Endothelial cell of umbilical vein (primary cell): ENCODE data around the gene NLE1. TPM values are rescaled to one million over a fixed set of nuclear protein-coding genes. Genes with fewer than 3 reads are reported as not detected.

ENCODE experiments used
- polyA plus RNA-seq, 4 experiments: library from polyadenylated mRNA; depleted of rRNA in 3 of 4; stranded (reverse) in 3 of 4; unstranded in 1 of 4; fragments of >200 nt; gene quantifications; 2 replicates each; pipeline versions ENCODE4 v1.2.1 to v1.2.3, GENCODE V29; 2011 to 2012; ENCODE audit warnings: missing spikeins in 1 of 4
- small RNA-seq: library from RNA; depleted of rRNA; stranded (forward); fragments of <200 nt; gene quantifications from one replicate; pipeline ENCODE3, GENCODE V24; 2012; ENCODE audit warnings: low replicate concordance, low read depth; ENCODE audit not compliant: insufficient read depth, insufficient read length
- total RNA-seq: library from RNA; stranded (reverse); gene quantifications from 2 replicates; pipeline ENCODE4 v1.2.3, GENCODE V29; 2021

Gene NLE1
- total and polyA plus RNA-seq, 2 donors (not counting 3 experiments of a cell fraction or from before 2014, with no cell fraction given): 19.1 to 22.8 TPM

Small RNAs within 50 kb of the gene (small RNA-seq; reads per million reads assigned to genes)
- gene RNU6-840P: not detected

Other genes starting within 250 kb of the NLE1 start
- gene CCT6B, start 180.8 kb downstream of the NLE1 start, total RNA-seq: 0.78 and 1.6 TPM in 2 replicates
- 0.35 and 0.37 TPM in 2 replicates for gene CCT6B, start 180.8 kb downstream of the NLE1 start, polyA plus RNA-seq
- 13.9 and 15.0 TPM in 2 replicates for gene ZNF830, start 180.8 kb downstream of the NLE1 start, total RNA-seq
- gene ZNF830, start 180.8 kb downstream of the NLE1 start, polyA plus RNA-seq: 2.2 and 3.1 TPM in 2 replicates
- 35.3 and 39.7 TPM in 2 replicates for gene LIG3, start 161.8 kb downstream of the NLE1 start, total RNA-seq
- gene LIG3, start 161.8 kb downstream of the NLE1 start, polyA plus RNA-seq: 23.0 and 25.8 TPM in 2 replicates
- 14.1 and 14.2 TPM in 2 replicates for gene RFFL, start 78.6 kb downstream of the NLE1 start, total RNA-seq
- 6.6 and 7.0 TPM in 2 replicates for gene RFFL, start 78.6 kb downstream of the NLE1 start, polyA plus RNA-seq
- 19.6 and 27.9 TPM in 2 replicates for gene RAD51D, start 22.4 kb downstream of the NLE1 start, total RNA-seq
- 14.9 and 15.5 TPM in 2 replicates for gene RAD51D, start 22.4 kb downstream of the NLE1 start, polyA plus RNA-seq
- not detected in 2 replicates for gene FNDC8, start 20.7 kb downstream of the NLE1 start, total RNA-seq
- not detected in 2 replicates for gene FNDC8, start 20.7 kb downstream of the NLE1 start, polyA plus RNA-seq
- not detected in 2 replicates for gene UNC45B, start 5.5 kb upstream of the NLE1 start, total RNA-seq
- gene UNC45B, start 5.5 kb upstream of the NLE1 start, polyA plus RNA-seq: not detected in 2 replicates
- gene SLC35G3, start 52.1 kb upstream of the NLE1 start, total RNA-seq: not detected in 2 replicates
- gene SLC35G3, start 52.1 kb upstream of the NLE1 start, polyA plus RNA-seq: not detected in 2 replicates
- 15.7 and 24.2 TPM in 2 replicates for gene SLFN5, start 100.8 kb upstream of the NLE1 start, total RNA-seq
- gene SLFN5, start 100.8 kb upstream of the NLE1 start, polyA plus RNA-seq: 3.2 and 4.5 TPM in 2 replicates
- gene SLFN11, start 231.3 kb upstream of the NLE1 start, total RNA-seq: 95.0 and 110 TPM in 2 replicates
- gene SLFN11, start 231.3 kb upstream of the NLE1 start, polyA plus RNA-seq: 33.0 and 37.0 TPM in 2 replicates